Measurements from ENCODE around the gene NTN1.

The NTN1 gene

DNA sequence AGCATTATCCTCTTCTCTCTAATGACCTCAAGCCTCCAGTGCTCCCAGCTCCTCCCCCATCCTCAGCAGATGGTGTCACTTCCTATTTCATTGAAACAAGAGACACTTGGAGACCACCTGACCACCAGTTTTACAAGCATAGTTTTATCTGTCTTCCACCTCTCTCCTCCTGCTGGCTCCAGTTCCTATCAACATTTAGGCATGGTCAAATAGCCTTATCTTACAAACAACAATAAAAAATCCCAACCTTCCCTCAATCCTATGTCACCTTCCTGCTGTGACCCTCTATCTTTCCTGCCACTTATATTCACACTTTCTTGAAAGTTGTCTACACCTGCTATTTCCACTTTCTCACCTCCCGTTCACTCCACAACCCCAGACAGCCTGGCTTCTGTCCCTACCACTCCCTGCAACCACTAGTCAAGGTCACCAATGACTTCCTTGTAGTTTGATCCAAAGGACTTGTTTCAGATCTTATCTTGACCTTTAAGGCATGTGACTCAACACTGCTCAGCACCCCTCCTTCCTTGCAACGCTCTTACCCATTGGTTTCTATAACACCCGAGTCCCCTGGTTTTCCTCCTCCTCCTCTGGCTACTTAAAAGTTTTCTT lies 4.3 kb upstream of the NTN1 start:
- 14% methylated on average over 3 of the region's 3 CpGs for WGBS (ENCODE audit: insufficient coverage)

DNA sequence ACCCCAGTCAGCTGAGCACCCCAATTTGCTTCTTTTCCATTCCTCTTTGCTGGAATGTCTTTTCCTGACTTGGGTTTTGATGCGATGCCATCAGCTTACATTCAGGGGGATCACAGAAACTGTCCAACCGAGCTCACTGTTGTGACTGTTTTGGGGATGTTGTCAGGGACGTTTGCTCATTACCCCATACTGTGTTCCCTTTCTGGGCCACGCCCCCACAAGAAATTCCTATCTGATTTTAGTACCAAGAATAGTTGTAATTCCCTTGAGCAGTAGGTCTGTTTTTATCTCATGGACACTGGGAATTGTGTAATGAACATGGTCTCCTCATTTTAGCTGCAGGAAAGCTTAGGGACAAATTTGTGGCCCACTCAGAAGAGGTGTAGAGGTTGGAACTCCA lies 2.6 kb upstream of the NTN1 start:
- Histone ChIP-seq H3K4me1 (ENCODE audit: control extremely low read depth in 1 of 4, control insufficient read depth in 4 of 4, insufficient read depth in 4 of 4, low read length in 3 of 4) (peaks cover 0 to 40% (median 38%) of the 10 kb centered on the region in 4 experiments), H3K27me3 (replicated peaks in 2 of 5; ENCODE audit: control insufficient read depth in 4 of 5, insufficient read depth in 5 of 5, low read length in 4 of 5) (peaks cover 3 to 59% (median 27%) of the 10 kb centered on the region in 5 experiments), H3K27ac (ENCODE audit: insufficient read depth in 1 of 2, low read depth in 1 of 2, low read length in 2 of 2, poor library complexity in 1 of 2, severe bottlenecking in 2 of 2) (no peak overlapping the region), H3K9me3 (ENCODE audit: control extremely low read depth in 1 of 5, control insufficient read depth in 4 of 5, insufficient read depth in 2 of 5, low read depth in 1 of 5, low read length in 4 of 5) (no peaks in the 10 kb centered on the region), H3K36me3 (ENCODE audit: control insufficient read depth in 4 of 4, insufficient read depth in 4 of 4, low read length in 3 of 4) (no peaks in the 10 kb centered on the region), H3K4me3 (ENCODE audit: control insufficient read depth in 1 of 7, extremely low read depth in 1 of 7, insufficient read depth in 4 of 7, low read depth in 2 of 7, low read length in 6 of 7) (no peak overlapping the region)
- CTCF ChIA-PET, result interaction anchor here (1.2 to 4.1 kb wide), 2 partner anchors 20 to 162 kb away, joined by 3 to 17 read pairs; no protein-coding TSS in a partner anchor
- POLR2A ChIA-PET, result no interaction called here
- DNase-seq, result no peak
- 100% methylated on average over 1 of the region's 4 CpGs for WGBS (ENCODE audit: insufficient coverage)

More for the DNA sequence above, 4.3 kb upstream of the NTN1 start:
- Histone ChIP-seq H3K27me3 (replicated peaks in 2 of 5; ENCODE audit: control insufficient read depth in 4 of 5, insufficient read depth in 5 of 5, low read length in 4 of 5) (peaks cover 3 to 43% (median 16%) of the 10 kb centered on the region in 5 experiments), H3K9me3 (ENCODE audit: control extremely low read depth in 1 of 5, control insufficient read depth in 4 of 5, insufficient read depth in 2 of 5, low read depth in 1 of 5, low read length in 4 of 5) (no peaks in the 10 kb centered on the region), H3K4me1 (ENCODE audit: control extremely low read depth in 1 of 4, control insufficient read depth in 4 of 4, insufficient read depth in 4 of 4, low read length in 3 of 4) (peaks cover 0 to 24% (median 21%) of the 10 kb centered on the region in 4 experiments), H3K36me3 (ENCODE audit: control insufficient read depth in 4 of 4, insufficient read depth in 4 of 4, low read length in 3 of 4) (no peaks in the 10 kb centered on the region), H3K27ac (ENCODE audit: insufficient read depth in 1 of 2, low read depth in 1 of 2, low read length in 2 of 2, poor library complexity in 1 of 2, severe bottlenecking in 2 of 2) (no peak overlapping the region), H3K4me3 (ENCODE audit: control insufficient read depth in 1 of 7, extremely low read depth in 1 of 7, insufficient read depth in 4 of 7, low read depth in 2 of 7, low read length in 6 of 7) (no peak overlapping the region)
- ChIA-PET CTCF (interaction anchor here (1.6 kb wide), 2 partner anchors 15 to 19 kb away, joined by 3 to 5 read pairs; no protein-coding TSS in a partner anchor), POLR2A (no interaction called here)
- peak in 2 of 3 donors; percentile 46 to 57 for DNase-seq

DNA sequence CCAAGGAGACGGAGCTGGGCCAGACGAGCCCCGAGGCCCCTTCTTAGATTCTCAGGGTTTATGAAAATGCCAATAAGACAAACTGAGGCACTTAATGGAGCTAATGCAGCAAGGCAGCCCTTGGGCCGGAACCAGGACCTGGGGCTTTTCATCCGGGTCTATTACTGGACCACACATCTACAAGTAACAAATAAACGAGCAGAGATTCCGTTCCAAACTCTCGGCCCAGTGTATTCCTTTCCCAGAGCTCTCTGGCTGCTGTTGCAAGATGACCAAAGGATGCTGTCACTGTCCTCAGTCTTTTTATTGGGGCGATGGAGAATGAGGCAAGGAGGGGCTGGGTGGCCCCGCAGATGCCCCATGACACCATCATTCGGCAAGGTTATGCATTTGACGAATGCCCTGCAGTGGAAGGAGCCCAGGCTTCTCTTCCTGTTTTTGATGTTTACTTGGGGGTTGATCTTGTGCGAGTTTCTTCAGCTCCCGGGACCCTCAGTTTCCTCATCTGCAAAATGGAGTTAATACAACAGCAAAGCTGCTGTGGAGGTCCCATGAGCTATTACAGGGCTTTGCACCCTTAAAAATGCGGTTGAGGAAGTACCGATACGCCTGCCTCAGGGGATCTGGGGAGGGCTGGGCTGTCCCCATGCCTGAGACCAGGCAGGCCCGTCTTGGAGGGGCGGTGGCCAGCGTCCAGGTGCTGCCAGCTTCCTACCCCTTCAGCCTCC lies 1.1 kb upstream of the NTN1 start:
- ChIA-PET CTCF (interaction anchor here (1.2 to 4.1 kb wide), 3 partner anchors 16 to 161 kb away, joined by 3 to 17 read pairs (median 4); no protein-coding TSS in a partner anchor), POLR2A (no interaction called here)
- Histone ChIP-seq H3K4me1 (ENCODE audit: control extremely low read depth in 1 of 4, control insufficient read depth in 4 of 4, insufficient read depth in 4 of 4, low read length in 3 of 4) (peaks cover 0 to 40% (median 38%) of the 10 kb centered on the region in 4 experiments), H3K27ac (ENCODE audit: insufficient read depth in 1 of 2, low read depth in 1 of 2, low read length in 2 of 2, poor library complexity in 1 of 2, severe bottlenecking in 2 of 2) (no peak overlapping the region), H3K9me3 (ENCODE audit: control extremely low read depth in 1 of 5, control insufficient read depth in 4 of 5, insufficient read depth in 2 of 5, low read depth in 1 of 5, low read length in 4 of 5) (no peaks in the 10 kb centered on the region), H3K36me3 (ENCODE audit: control insufficient read depth in 4 of 4, insufficient read depth in 4 of 4, low read length in 3 of 4) (no peaks in the 10 kb centered on the region), H3K27me3 (replicated peaks in 2 of 5; ENCODE audit: control insufficient read depth in 4 of 5, insufficient read depth in 5 of 5, low read length in 4 of 5) (peaks cover 6 to 71% (median 37%) of the 10 kb centered on the region in 5 experiments), H3K4me3 (ENCODE audit: control insufficient read depth in 1 of 7, extremely low read depth in 1 of 7, insufficient read depth in 4 of 7, low read depth in 2 of 7, low read length in 6 of 7) (peak overlapping the region in 6 of 7 experiments; percentile 55 to 80 (median 66))
- DNase-seq, result peak in 1 of 3 donors; percentile 31
- 43% methylated on average over 20 of the region's 20 CpGs for WGBS (ENCODE audit: insufficient coverage)

DNA sequence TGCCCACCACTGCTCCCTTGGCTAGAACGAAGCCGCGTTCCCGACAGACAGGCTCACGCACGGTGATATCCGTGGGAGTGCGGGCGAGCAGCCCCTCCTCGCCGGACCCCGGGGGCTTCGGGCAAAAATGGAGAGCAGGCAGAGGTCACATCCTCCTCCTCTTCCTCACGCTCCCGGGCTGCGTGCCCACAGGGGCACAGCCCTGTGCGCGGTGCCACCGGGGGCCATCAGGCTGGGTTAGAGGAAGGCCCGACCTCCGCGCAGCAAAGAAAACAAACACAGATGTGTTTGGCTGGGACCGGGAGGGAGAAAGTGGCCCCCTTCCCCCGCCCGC lies 519 bp upstream of the NTN1 start:
- H3K27ac ChIP-seq (ENCODE audit: insufficient read depth in 1 of 2, low read depth in 1 of 2, low read length in 2 of 2, poor library complexity in 1 of 2, severe bottlenecking in 2 of 2), result no peak overlapping the region
- WGBS (ENCODE audit: insufficient coverage), result 0% methylated on average over 17 of the region's 25 CpGs
- ChIA-PET CTCF (interaction anchor here (4.1 kb wide), 1 partner anchor 22 kb away, joined by 17 read pairs; no protein-coding TSS in a partner anchor), POLR2A (no interaction called here)
- H3K36me3 ChIP-seq (ENCODE audit: control insufficient read depth in 4 of 4, insufficient read depth in 4 of 4, low read length in 3 of 4), result no peaks in the 10 kb centered on the region
- H3K27me3 ChIP-seq (replicated peaks in 2 of 5; ENCODE audit: control insufficient read depth in 4 of 5, insufficient read depth in 5 of 5, low read length in 4 of 5), result peaks cover 10 to 77% (median 37%) of the 10 kb centered on the region in 5 experiments
- peaks cover 0 to 40% (median 38%) of the 10 kb centered on the region in 4 experiments for H3K4me1 ChIP-seq (ENCODE audit: control extremely low read depth in 1 of 4, control insufficient read depth in 4 of 4, insufficient read depth in 4 of 4, low read length in 3 of 4)
- no peaks in the 10 kb centered on the region for H3K9me3 ChIP-seq (ENCODE audit: control extremely low read depth in 1 of 5, control insufficient read depth in 4 of 5, insufficient read depth in 2 of 5, low read depth in 1 of 5, low read length in 4 of 5)
- H3K4me3 ChIP-seq (ENCODE audit: control insufficient read depth in 1 of 7, extremely low read depth in 1 of 7, insufficient read depth in 4 of 7, low read depth in 2 of 7, low read length in 6 of 7), result peak overlapping the region; percentile 53 to 80 (median 66)
- DNase-seq, result no peak

DNA sequence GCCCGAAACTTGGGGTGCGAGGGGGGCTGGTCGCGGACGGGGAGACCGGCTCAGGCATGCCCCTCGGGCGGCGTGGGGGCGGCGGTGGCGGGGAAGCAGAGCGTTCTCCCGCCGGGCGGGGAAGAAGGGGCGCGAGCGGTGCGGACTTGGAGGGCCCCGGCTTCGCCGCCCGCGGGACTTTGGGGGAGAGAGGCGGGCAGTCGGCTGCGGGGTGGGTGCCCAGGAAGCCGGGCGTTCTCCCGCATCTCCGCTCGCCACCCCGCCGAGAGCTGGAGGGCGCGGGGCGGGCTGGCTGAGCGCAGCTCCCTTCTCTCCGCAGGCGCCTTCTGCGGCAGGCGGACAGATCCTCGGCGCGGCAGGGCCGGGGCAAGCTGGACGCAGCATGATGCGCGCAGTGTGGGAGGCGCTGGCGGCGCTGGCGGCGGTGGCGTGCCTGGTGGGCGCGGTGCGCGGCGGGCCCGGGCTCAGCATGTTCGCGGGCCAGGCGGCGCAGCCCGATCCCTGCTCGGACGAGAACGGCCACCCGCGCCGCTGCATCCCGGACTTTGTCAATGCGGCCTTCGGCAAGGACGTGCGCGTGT lies 772 bp downstream of the NTN1 start:
- POLR2A ChIA-PET, result no interaction called here
- Histone ChIP-seq H3K27me3 (replicated peaks in 2 of 5; ENCODE audit: control insufficient read depth in 4 of 5, insufficient read depth in 5 of 5, low read length in 4 of 5) (peaks cover 10 to 84% (median 39%) of the 10 kb centered on the region in 5 experiments), H3K4me1 (ENCODE audit: control extremely low read depth in 1 of 4, control insufficient read depth in 4 of 4, insufficient read depth in 4 of 4, low read length in 3 of 4) (peaks cover 0 to 34% (median 32%) of the 10 kb centered on the region in 4 experiments), H3K36me3 (ENCODE audit: control insufficient read depth in 4 of 4, insufficient read depth in 4 of 4, low read length in 3 of 4) (no peaks in the 10 kb centered on the region), H3K4me3 (ENCODE audit: control insufficient read depth in 1 of 7, extremely low read depth in 1 of 7, insufficient read depth in 4 of 7, low read depth in 2 of 7, low read length in 6 of 7) (peak overlapping the region; percentile 34 to 80 (median 66)), H3K27ac (ENCODE audit: insufficient read depth in 1 of 2, low read depth in 1 of 2, low read length in 2 of 2, poor library complexity in 1 of 2, severe bottlenecking in 2 of 2) (no peak overlapping the region), H3K9me3 (ENCODE audit: control extremely low read depth in 1 of 5, control insufficient read depth in 4 of 5, insufficient read depth in 2 of 5, low read depth in 1 of 5, low read length in 4 of 5) (no peaks in the 10 kb centered on the region)
- CTCF ChIA-PET, result interaction anchor here (4.1 kb wide), 1 partner anchor 24 kb away, joined by 17 read pairs; no protein-coding TSS in a partner anchor
- peak in 1 of 3 donors; percentile 50 for DNase-seq
- WGBS (ENCODE audit: insufficient coverage), result under 1% methylated on average over 66 of the region's 79 CpGs

DNA sequence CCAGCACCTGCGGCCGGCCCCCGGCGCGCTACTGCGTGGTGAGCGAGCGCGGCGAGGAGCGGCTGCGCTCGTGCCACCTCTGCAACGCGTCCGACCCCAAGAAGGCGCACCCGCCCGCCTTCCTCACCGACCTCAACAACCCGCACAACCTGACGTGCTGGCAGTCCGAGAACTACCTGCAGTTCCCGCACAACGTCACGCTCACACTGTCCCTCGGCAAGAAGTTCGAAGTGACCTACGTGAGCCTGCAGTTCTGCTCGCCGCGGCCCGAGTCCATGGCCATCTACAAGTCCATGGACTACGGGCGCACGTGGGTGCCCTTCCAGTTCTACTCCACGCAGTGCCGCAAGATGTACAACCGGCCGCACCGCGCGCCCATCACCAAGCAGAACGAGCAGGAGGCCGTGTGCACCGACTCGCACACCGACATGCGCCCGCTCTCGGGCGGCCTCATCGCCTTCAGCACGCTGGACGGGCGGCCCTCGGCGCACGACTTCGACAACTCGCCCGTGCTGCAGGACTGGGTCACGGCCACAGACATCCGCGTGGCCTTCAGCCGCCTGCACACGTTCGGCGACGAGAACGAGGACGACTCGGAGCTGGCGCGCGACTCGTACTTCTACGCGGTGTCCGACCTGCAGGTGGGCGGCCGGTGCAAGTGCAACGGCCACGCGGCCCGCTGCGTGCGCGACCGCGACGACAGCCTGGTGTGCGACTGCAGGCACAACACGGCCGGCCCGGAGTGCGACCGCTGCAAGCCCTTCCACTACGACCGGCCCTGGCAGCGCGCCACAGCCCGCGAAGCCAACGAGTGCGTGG lies 1.5 kb downstream of the NTN1 start:
- H3K4me3 ChIP-seq (ENCODE audit: control insufficient read depth in 1 of 7, extremely low read depth in 1 of 7, insufficient read depth in 4 of 7, low read depth in 2 of 7, low read length in 6 of 7), result peak overlapping the region in 6 of 7 experiments; percentile 34 to 80 (median 66)
- H3K36me3 ChIP-seq (ENCODE audit: control insufficient read depth in 4 of 4, insufficient read depth in 4 of 4, low read length in 3 of 4), result no peaks in the 10 kb centered on the region
- H3K9me3 ChIP-seq (ENCODE audit: control extremely low read depth in 1 of 5, control insufficient read depth in 4 of 5, insufficient read depth in 2 of 5, low read depth in 1 of 5, low read length in 4 of 5), result no peaks in the 10 kb centered on the region
- DNase-seq, result peak in 2 of 3 donors; percentile 60 to 75
- H3K27ac ChIP-seq (ENCODE audit: insufficient read depth in 1 of 2, low read depth in 1 of 2, low read length in 2 of 2, poor library complexity in 1 of 2, severe bottlenecking in 2 of 2), result no peak overlapping the region
- POLR2A ChIA-PET, result no interaction called here
- peaks cover 10 to 79% (median 38%) of the 10 kb centered on the region in 5 experiments for H3K27me3 ChIP-seq (replicated peaks in 2 of 5; ENCODE audit: control insufficient read depth in 4 of 5, insufficient read depth in 5 of 5, low read length in 4 of 5)
- 2% methylated on average over 106 of the region's 106 CpGs for WGBS (ENCODE audit: insufficient coverage)
- peaks cover 0 to 29% (median 28%) of the 10 kb centered on the region in 4 experiments for H3K4me1 ChIP-seq (ENCODE audit: control extremely low read depth in 1 of 4, control insufficient read depth in 4 of 4, insufficient read depth in 4 of 4, low read length in 3 of 4)
- CTCF ChIA-PET, result no interaction called here

Data from common myeloid progenitor, CD34-positive (primary cell).